ENCODE data around the gene UCP3.

Gene UCP3

DNA sequence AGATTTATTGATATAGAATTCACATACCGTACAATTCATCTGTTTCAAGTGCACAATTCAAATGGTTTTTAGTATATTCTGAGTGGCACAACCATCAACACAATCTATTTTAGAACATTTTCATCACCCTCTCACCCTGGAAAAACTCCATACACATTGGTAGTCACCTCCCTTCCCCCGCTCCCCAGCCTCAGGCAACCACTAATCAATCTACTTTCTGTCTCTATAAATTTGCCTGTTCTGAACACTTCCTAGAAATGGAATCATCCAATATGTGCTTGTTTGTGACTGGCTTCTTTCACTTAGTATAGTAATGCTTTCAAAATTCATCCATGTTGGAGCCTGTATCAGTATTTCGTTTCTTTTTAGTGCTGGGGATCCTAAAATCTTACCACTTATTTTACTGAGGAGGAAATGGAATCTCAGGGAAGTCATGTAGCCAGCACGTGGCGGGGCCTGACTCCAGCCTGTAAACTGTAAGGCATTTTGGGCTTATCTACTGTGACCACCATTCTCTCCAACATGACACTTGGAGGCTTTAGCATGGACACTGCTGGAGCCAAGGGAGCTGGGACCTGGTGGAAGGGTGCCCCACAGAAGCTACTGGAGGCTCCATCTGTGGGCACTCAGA is 905 bp upstream of the UCP3 start:
- no peaks in the 10 kb centered on the region for H3K9me3 ChIP-seq (ENCODE audit: insufficient read depth, low read length)
- H3K4me2 ChIP-seq (ENCODE audit: low read depth, low read length, poor library complexity, severe bottlenecking) = no peak overlapping the region
- TF ChIP-seq CTCF (IDR thresholded peaks at IDR 0.05; ENCODE audit: insufficient read depth, low read length, poor library complexity, severe bottlenecking) = no peak
- TF ChIP-seq EZH2phosphoT487 (conservative IDR thresholded peaks at IDR 0.05; ENCODE audit: low read length) = no peak
- no peaks in the 10 kb centered on the region for H3K36me3 ChIP-seq (ENCODE audit: low read length)
- H3K9me2 ChIP-seq (replicated peaks; ENCODE audit: insufficient read depth, low read length) = no peaks in the 10 kb centered on the region
- no peak overlapping the region for H3K4me3 ChIP-seq (ENCODE audit: insufficient read depth, low read length, poor library complexity, severe bottlenecking)
- no peaks in the 10 kb centered on the region for H3K27me3 ChIP-seq (ENCODE audit: low read length)
- no peaks in the 10 kb centered on the region for H4K20me1 ChIP-seq (ENCODE audit: low read depth, low read length)
- H2AFZ ChIP-seq (ENCODE audit: low read depth, low read length, severe bottlenecking) = no peak overlapping the region
- H3K27ac ChIP-seq (ENCODE audit: low read depth, low read length) = no peak overlapping the region
- H3F3A ChIP-seq (ENCODE audit: insufficient read depth) = no peaks in the 10 kb centered on the region
- no peak overlapping the region for H3K9ac ChIP-seq (ENCODE audit: low read length)
- no peaks in the 10 kb centered on the region for H3K79me2 ChIP-seq (ENCODE audit: insufficient read depth, low read length)

DNA sequence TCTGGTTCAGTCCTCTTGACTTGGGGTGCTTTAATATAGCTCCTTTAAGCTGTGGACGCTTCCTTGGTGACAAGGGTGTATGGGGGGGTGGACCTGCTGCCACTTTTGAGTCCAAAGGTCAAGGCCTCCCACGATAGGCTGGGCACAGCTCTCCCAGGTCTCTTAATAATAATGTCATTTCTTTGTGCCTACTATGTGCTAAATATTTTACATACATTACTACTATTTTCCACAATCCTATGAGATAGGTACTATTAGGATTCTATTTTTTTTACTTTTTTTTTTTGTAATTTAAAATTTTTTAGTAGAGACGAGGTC is 304 bp upstream of the UCP3 start:
- no peak overlapping the region for H2AFZ ChIP-seq (ENCODE audit: low read depth, low read length, severe bottlenecking)
- H3K36me3 ChIP-seq (ENCODE audit: low read length) = no peaks in the 10 kb centered on the region
- H3K79me2 ChIP-seq (ENCODE audit: insufficient read depth, low read length) = no peaks in the 10 kb centered on the region
- H3K27me3 ChIP-seq (ENCODE audit: low read length) = no peaks in the 10 kb centered on the region
- H3K27ac ChIP-seq (ENCODE audit: low read depth, low read length) = no peak overlapping the region
- no peaks in the 10 kb centered on the region for H3K9me3 ChIP-seq (ENCODE audit: insufficient read depth, low read length)
- H3F3A ChIP-seq (ENCODE audit: insufficient read depth) = no peaks in the 10 kb centered on the region
- no peak overlapping the region for H3K4me3 ChIP-seq (ENCODE audit: insufficient read depth, low read length, poor library complexity, severe bottlenecking)
- H3K9ac ChIP-seq (ENCODE audit: low read length) = no peak overlapping the region
- TF ChIP-seq EZH2phosphoT487 (conservative IDR thresholded peaks at IDR 0.05; ENCODE audit: low read length) (no peak), CTCF (IDR thresholded peaks at IDR 0.05; ENCODE audit: insufficient read depth, low read length, poor library complexity, severe bottlenecking) (no peak)
- no peaks in the 10 kb centered on the region for H4K20me1 ChIP-seq (ENCODE audit: low read depth, low read length)
- no peaks in the 10 kb centered on the region for H3K9me2 ChIP-seq (replicated peaks; ENCODE audit: insufficient read depth, low read length)
- no peak overlapping the region for H3K4me2 ChIP-seq (ENCODE audit: low read depth, low read length, poor library complexity, severe bottlenecking)

DNA sequence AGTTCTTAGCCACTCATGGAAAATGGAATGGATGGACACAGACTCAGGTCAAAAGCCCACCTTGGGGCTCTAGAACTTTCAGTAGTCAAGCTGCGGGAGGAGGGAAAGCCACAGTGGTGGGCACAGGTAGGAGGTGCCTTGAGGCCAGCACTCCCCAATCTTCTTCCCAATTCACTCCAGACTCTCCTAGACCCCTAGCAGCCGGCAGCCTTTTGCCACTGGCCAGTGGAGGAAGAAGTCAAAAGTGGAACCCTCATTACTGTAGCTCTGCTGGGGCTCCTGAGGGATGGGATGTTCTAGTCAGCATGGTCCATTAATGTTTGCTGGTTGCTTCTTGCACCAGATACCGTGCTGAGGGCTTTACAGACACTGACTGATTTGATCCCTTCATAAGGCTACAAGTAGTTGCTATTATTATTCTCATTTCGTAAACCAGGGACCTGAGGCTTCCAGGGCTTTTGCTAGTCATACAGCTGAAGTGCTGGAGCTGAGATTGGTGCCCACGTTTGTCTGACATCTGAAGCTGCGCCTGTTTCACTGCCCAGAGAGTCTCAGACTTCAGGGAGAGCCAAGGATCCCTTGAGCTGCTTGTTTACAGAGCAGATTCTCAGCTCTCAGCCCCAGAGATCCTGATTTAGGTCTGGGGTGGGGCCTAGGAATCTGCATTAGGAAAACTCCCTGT is 1.1 kb downstream of the UCP3 start:
- H3K4me2 ChIP-seq (ENCODE audit: low read depth, low read length, poor library complexity, severe bottlenecking) = no peak overlapping the region
- no peaks in the 10 kb centered on the region for H4K20me1 ChIP-seq (ENCODE audit: low read depth, low read length)
- no peaks in the 10 kb centered on the region for H3F3A ChIP-seq (ENCODE audit: insufficient read depth)
- H3K9ac ChIP-seq (ENCODE audit: low read length) = no peak overlapping the region
- H3K9me3 ChIP-seq (ENCODE audit: insufficient read depth, low read length) = no peaks in the 10 kb centered on the region
- no peak overlapping the region for H2AFZ ChIP-seq (ENCODE audit: low read depth, low read length, severe bottlenecking)
- no peaks in the 10 kb centered on the region for H3K36me3 ChIP-seq (ENCODE audit: low read length)
- H3K27me3 ChIP-seq (ENCODE audit: low read length) = no peaks in the 10 kb centered on the region
- H3K4me3 ChIP-seq (ENCODE audit: insufficient read depth, low read length, poor library complexity, severe bottlenecking) = no peak overlapping the region
- no peak for TF ChIP-seq CTCF (IDR thresholded peaks at IDR 0.05; ENCODE audit: insufficient read depth, low read length, poor library complexity, severe bottlenecking)
- TF ChIP-seq EZH2phosphoT487 (conservative IDR thresholded peaks at IDR 0.05; ENCODE audit: low read length) = no peak
- no peaks in the 10 kb centered on the region for H3K79me2 ChIP-seq (ENCODE audit: insufficient read depth, low read length)
- no peaks in the 10 kb centered on the region for H3K9me2 ChIP-seq (replicated peaks; ENCODE audit: insufficient read depth, low read length)
- H3K27ac ChIP-seq (ENCODE audit: low read depth, low read length) = no peak overlapping the region

All from SU-DHL-6 (cell line).